Endometrium (tissue), 2 donors: Measurements from ENCODE around the gene USP30.
"Not testable (repeated sequence)": the region's sequence is repeated elsewhere in the genome, so short reads cannot be mapped to it uniquely, and the experiment has no call there.

Experiments used
- FAIRE-seq: peaks from 2 replicates; lab custom pipeline; 2012; peaks lifted over from hg19 to GRCh38; lab: Jason Lieb, UNC
- donor health status: control.
- donor health status: control.

The USP30 gene

GRCh38 chr12:109053382-109054123, 1.2 kb downstream of the USP30 start:
- FAIRE-seq, result no peak

GRCh38 chr12:109054124-109054513, 1.7 kb downstream of the USP30 start:
- FAIRE-seq, result not testable (repeated sequence)

DNA sequence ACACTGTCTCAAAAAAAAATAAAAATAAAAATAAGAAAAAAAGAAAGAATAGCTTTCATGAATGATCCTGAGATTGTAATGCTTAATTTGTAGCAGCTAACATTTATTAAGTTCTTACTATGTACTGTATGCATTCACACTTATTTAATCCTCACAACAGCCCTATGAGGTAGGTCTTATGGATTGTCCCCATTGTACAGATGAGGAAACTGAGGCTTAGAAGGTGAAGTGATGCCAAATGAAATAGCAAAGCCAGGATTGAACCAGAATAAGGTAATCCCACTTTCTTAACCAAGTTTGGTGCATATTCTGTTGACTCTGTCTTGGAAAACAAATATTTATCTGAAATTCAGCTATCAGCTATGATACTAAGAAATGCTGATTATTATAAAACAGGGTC, 2.1 kb downstream of the USP30 start:
- no peak for FAIRE-seq

DNA sequence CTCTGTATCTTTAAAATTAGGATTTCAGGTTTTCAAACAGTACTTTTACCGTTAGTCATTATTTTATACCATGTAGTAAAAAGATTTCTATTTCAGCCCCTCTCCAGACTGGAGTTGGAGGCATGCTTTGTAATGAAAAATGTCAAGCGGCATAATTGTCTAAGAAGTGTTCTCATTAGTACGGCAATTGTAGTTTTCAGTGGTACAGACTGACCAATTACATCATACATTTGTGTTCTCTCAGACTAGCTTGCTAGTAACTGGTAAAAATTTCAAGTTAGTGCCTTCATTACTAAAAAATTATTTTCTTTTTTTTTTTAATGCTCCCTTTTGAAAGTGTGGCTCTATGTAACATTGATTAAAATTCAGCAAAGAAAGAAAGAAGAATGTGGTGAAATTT, 4.5 kb downstream of the USP30 start:
- FAIRE-seq, result no peak

GRCh38 chr12:109057376-109057775, 5.0 kb downstream of the USP30 start:
- no peak for FAIRE-seq

DNA sequence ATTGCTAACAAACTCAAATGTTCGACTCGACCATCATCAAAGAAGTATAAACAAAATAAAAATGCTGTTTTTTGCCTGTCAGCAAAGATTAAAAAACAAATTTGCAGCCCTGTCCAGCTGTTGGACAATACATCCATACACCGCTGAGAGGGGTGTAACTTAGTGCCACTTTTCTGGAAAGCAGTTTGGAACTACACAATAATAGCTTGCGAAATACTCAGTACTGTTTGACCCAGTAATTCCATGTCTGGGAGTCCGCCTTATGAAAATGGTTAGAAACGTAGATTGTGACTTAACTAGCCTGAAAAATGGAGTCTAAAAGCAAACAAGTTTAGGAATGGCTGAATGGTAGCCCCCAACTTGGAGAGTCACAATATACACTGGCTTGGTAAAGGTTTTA, 6.4 kb downstream of the USP30 start:
- FAIRE-seq, result no peak

- no peak for FAIRE-seq
Observed at GRCh38 chr12:109064143-109064542, 11.8 kb downstream of the USP30 start.

- FAIRE-seq, result no peak
Observed at GRCh38 chr12:109065154-109065852, 12.9 kb downstream of the USP30 start.

- no peak for FAIRE-seq
Observed at GRCh38 chr12:109065853-109066193, 13.4 kb downstream of the USP30 start.

DNA sequence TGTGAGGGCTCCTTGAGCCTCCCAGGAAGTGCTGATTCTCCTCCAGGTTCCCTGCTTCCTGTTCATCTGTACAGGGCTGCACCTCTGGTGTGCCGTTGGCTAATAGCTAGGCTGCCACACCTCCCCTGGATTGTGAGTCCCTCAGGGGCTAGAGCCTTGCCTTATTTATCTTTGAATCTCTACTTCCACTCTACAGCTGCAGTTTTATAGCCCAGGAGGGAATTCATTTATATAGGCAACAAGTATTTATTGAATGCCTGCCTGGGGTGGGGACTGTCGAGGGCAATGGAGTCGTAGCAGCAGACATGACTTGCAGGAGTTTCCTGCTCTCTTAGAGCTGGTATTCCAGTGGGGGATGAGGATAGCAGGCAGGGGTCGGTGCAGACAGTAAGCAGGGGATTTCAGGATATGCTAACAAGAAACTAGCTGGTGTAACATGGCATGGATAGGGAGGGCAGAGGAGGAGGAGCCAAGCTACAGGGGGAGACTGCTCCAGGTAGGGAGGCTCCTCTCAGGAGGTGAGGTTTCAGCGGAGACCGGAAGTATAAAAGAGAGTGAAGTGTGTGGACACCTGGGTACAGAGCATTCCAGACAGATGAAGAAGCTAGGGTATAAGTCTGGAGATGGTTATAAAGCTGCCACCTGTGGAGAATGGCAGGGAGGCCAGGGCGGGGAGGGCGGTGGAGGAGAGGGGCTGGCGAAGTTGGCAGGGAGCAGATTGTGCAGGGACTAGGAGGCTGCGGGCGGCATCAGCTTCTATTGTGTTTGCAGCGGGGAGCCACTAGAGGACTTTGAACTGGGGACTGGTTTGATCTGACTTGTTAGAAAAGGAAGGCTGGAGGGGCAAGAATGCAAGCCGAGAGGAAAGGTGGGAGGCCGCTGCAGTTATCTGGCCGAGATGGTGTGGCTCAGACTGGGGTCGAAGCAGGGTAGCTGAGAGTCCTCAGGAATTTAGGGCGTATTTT, 17.2 kb downstream of the USP30 start:
- no peak for FAIRE-seq

GRCh38 chr12:109074866-109075265, 22.5 kb downstream of the USP30 start:
- no peak for FAIRE-seq

- no peak for FAIRE-seq
Observed at GRCh38 chr12:109082751-109083150, 30.4 kb downstream of the USP30 start.

DNA sequence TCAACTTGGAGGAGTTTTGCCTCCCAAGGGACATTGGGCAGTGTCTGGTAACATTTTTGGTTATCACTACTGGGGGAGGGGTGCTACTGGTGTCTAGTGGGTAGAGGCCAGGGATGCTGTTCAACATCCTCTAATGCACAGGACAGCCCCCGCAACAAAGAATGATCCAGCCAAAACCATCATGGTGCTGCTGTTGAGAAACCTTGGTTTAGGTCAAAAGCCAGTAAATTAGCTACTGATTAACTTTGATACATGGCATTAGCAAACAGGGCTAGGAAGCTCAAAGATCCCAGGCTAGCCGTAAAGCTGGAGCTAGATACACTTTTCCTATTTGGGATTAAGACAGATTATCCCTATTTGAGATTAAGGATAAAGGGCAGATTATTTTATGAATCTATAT, 32.0 kb downstream of the USP30 start:
- FAIRE-seq, result no peak

DNA sequence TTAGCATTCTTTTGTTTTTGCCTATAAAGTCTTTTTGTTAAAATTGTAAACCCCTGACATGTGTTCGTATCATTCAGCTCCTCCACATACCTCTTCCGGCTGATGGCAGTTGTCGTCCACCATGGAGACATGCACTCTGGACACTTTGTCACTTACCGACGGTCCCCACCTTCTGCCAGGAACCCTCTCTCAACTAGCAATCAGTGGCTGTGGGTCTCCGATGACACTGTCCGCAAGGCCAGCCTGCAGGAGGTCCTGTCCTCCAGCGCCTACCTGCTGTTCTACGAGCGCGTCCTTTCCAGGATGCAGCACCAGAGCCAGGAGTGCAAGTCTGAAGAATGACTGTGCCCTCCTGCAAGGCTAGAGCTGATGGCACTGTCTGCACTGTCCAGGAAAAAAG, 33.2 kb downstream of the USP30 start:
- no peak for FAIRE-seq

DNA sequence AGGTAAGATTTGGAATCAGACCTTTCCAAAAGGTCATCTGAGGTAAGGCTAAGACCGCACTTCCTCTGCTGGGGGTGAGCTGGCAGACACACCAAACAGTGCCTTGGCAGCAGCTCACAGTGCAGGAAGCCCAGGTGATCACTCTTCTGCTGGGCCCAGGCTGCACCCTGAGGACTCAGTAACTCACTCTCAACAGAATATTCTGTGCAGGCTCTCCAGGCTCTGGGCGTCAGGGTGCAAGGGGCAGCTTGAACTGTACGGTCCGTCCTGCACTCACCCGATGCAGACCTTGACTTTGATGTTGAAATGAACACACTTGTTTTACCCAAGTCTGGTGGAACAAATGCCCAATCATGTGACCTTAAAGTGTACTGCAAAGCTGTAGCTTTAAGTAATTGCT, 34.9 kb downstream of the USP30 start:
- FAIRE-seq, result no peak

GRCh38 chr12:109088818-109089217, 36.4 kb downstream of the USP30 start:
- no peak for FAIRE-seq

DNA sequence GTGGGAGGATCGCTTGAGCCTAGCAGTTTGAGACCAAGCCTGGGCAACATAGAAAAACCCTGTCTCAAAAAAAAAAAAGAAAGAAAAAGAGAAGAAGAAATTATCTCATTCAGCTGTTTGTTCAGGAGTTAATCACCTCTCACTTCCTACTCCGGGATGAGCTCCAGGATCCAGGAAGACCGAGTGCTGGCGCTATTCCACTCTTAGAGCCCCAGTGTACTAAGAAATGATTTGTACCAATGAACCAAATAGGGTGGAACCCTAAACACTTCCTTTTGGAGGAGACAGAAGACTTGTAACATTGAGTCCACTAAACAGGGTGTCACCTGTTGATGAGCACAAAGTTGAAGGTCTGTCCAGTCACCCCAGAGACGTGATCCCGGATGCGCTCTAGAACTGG, 37.3 kb downstream of the USP30 start:
- no peak for FAIRE-seq

- FAIRE-seq, result no peak
Observed at GRCh38 chr12:109092497-109093021, 40.2 kb downstream of the USP30 start.

- FAIRE-seq, result peak; percentile 73
Observed at GRCh38 chr12:109093022-109093918, 40.9 kb downstream of the USP30 start, which contains the start of gene ALKBH2. ALKBH2 (minus strand) TSS chr12:109093472; CDS start chr12:109092786, 686 bp downstream.

GRCh38 chr12:109097140-109097434, 44.7 kb downstream of the USP30 start:
- no peak for FAIRE-seq

DNA sequence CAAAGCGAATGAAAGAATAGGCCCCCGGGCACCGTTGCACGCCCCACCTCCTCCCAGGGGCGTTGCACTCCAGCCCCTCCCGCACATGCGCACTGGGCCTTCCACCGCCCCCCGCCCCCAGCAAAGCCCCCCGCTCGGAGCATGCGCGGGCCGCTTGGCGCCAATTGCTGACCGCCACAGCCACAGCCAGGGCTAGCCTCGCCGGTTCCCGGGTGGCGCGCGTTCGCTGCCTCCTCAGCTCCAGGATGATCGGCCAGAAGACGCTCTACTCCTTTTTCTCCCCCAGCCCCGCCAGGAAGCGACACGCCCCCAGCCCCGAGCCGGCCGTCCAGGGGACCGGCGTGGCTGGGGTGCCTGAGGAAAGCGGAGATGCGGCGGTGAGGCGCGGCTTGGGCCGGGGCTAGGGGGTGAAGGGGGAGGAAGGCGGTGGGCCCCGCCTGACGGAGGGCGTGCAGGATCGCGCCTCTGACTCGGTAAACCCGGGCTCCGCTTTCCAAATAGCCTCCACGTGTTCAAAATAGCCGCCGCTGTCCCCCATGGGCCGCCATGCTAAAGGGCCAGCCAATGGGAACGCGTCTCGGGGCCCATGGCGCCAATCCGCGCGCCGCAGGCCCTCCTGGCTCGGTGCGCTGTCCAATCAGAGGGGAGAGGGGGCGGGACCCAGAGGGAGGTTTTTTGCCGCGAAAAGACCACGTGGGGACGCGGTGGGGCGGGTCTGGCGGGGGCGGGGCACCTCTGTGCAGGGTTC, 45.2 kb downstream of the USP30 start, which contains the start of gene UNG:
TSS of gene UNG (plus strand) at position 163 of the 748 bp plus-strand sequence. CDS start at position 246, 83 bp downstream.
- FAIRE-seq, result no peak
